GM19395 (cell line): ENCODE measurements around the gene GJD4.

ENCODE experiments used
- ATAC-seq: cut with Tn5 transposase; IDR thresholded peaks from one replicate; pipeline ENCODE4 v1.9.1; 2021; ENCODE audit warnings: mild to moderate bottlenecking, moderate library complexity; ENCODE audit not compliant: unreplicated experiment

GJD4 gene, protein sequence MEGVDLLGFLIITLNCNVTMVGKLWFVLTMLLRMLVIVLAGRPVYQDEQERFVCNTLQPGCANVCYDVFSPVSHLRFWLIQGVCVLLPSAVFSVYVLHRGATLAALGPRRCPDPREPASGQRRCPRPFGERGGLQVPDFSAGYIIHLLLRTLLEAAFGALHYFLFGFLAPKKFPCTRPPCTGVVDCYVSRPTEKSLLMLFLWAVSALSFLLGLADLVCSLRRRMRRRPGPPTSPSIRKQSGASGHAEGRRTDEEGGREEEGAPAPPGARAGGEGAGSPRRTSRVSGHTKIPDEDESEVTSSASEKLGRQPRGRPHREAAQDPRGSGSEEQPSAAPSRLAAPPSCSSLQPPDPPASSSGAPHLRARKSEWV

GRCh38 chr10:35605191-35605590 is at the start of gene GJD4:
Gene GJD4, plus strand, starts transcription at chr10:35605341. Its CDS starts 227 bp downstream, at chr10:35605568.
- no peak for ATAC-seq

- ATAC-seq = no peak
These were observed 48.9 kb upstream of the GJD4 start for GRCh38 chr10:35555962-35556930.

DNA sequence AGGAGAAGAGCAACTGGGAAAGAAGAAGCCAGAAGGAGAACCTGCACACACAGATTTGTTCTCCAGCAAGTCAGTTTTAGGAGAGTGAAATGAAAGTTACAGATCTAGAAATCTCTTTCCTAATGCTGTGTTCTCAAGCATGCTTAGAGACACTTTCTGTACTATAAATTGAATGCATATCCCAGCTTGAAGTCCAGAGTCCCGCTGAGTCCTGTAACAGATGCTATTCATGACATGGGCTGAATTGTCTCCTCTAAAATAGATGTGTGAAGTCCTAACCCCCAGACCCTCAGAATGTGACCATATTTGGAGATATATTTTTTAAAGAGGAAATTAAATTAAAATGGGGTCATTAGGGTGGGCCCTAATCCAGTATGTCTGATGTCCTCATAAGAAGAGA is 46.9 kb upstream of the GJD4 start:
- ATAC-seq = no peak

DNA sequence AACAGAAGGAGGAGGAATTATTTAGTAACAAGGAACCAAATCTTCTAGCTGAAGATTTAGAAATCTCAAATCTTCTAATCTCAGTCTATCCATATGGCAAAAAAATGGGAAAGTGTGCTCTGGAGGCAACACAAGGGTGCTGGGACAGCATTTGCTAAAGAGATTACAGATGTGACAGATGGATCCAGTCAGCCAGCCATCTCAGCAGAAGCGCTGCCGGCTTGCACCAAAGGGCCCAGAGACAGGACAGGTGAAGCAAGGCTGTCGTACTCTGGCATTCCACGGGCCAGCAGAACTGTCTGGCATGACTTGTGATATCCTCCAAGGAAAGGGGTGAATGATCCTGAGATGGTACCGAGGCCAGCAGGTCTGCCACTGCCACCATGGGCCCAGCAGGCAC is 45.7 kb upstream of the GJD4 start:
- no peak for ATAC-seq

DNA sequence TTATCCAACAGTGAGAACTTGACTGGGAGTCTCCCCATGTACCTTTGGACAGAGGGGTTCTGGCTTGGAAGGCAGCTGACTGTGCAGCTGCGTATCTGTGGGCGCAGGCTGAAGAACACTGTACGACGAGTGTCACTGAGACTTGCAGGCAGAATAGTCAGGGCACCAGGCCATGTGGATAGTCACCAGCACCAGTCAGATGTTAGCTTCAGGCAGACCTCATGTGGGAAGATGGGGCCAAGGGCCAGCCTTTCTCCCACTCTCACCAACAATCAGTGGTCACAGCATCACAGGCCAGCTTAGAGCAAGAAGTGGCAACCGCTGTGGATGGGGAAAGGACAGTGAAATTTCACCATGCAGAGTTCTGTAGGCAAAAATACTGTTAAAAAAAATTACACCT is 43.4 kb upstream of the GJD4 start:
- no peak for ATAC-seq

- no peak for ATAC-seq
These were observed 42.7 kb upstream of the GJD4 start for GRCh38 chr10:35562427-35562826.

GRCh38 chr10:35563261-35563891 is 41.8 kb upstream of the GJD4 start:
- ATAC-seq = peak; percentile 52

DNA sequence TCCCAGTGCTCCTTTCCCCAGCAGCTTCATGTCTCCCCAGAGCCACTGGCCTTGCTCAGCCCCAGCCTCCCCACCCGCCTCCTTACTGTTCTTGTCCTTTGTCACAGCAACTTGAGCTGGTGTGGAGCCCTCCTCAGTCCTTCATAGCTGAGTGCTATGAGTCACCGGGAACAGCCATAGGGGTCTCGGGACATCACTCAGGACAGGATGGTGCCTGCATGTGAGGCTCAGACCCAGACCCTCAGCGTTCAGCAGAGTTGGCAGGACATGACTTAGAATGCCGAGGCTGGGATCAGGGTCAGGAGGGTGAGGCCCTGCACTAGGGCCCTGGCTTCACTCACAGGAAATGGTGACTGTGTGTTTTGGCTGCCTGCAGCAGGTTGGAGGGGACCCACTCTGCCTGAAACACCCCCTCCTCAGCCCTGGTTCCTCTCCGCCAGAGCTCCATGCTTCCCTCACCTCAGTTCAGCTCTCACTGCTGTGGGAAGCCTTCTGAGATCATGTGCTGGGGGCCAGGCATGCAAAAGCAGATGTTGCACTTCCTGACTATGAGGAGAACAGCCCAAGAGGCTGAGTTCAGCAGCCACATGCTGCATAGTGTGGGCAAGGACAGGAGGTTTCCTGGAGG is 40.7 kb upstream of the GJD4 start:
- ATAC-seq = peak; percentile 82

- no peak for ATAC-seq
These were observed 39.5 kb upstream of the GJD4 start for GRCh38 chr10:35565602-35566081.

GRCh38 chr10:35567951-35568350 is 37.2 kb upstream of the GJD4 start:
- ATAC-seq = no peak

DNA sequence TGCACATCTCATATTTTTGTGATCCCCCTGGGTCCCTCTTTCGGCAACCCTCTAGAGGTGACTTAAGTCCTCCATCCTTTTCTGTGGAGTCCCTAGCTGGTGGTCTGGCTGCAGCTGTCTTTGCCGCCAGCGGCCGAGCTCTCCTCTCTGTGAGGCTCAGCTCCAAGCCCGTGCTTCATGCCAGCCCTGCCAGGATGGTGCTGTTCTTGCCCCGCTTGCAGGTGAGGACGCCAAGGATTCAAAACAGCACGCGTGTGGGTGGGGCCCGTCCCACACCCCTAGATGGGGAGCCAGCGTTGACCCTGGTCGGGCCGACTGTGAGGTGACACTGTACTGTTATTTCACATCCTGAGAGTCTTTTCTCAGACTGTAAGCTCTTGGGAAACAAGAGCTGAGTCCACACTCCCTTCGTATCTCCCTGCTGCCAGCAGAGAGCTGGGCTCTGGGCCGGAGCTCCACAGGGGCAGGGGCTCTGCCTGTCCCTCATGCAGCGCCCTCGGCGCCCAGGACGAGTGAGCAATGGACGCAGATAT is 36.6 kb upstream of the GJD4 start:
- ATAC-seq = no peak

DNA sequence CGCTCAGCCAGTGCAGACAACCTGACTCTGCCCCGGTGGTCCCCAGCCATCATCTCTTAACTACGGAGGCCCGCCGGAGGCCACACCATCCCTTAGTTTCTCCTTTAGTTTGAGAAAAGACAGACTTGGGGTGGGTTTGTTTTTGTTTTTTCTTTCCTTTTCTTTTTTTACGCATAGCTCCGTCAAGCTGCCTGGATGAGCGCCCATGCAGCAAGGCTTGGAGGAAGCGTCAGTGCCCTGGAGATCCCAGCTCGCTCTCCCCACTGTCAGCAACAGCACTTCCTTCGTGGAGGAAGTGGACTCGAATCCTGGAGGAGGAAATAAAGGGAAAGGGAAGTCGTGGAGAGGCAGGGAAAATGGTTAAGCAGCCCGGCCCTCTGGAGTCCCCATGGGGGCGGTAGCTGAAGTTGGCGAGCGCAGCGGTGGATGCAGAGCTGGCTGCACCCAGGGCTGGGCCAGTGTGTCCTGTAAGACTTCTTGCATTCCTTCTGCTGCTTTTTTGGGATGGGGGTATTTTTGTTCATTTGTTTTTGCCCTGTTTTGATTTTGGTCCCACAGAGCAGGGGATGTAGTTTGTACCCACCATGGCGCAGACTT is 35.9 kb upstream of the GJD4 start:
- no peak for ATAC-seq

DNA sequence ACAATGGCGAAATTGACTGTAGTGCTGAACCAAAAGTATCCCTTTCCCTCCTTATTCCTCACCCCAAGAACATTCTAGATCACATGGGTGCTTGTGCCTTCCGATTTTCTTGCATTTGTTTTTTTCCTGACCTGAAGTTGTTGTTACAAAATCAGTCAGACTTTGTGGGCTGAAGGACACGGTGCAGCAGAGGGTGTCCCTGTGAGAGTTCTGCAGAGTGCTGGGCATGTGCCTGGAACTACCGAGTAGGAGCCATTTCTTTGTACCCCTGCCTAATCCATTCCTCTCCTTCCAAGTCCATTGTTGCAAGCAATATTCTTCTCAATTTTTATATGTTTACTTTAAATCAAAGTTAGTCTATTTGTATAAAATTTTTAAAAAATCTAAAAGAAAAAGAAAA is 35.3 kb upstream of the GJD4 start:
- no peak for ATAC-seq

GRCh38 chr10:35570397-35570796 is 34.7 kb upstream of the GJD4 start:
- ATAC-seq = no peak

DNA sequence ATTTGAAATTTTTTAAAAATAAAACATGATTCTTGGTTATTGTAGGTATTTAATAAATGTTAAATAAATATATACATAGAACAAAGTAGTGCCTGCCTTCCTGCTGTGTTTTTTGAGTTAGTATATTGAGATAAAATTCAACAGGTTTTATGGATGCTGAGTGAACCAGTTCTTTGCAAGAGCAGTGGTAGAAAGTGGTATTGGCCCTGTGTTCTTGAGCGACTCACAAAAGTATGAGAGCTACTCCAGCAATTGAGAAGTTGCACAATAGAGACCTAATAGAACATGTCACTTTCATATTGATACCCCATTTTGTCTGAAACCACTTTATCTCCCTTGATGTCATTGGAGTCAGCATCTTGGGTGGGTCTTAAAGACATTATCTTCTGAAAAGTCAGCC is 32.6 kb upstream of the GJD4 start:
- no peak for ATAC-seq

- no peak for ATAC-seq
These were observed 31.3 kb upstream of the GJD4 start for GRCh38 chr10:35573796-35574195.

- no peak for ATAC-seq
These were observed 30.2 kb upstream of the GJD4 start for GRCh38 chr10:35574924-35575352.

DNA sequence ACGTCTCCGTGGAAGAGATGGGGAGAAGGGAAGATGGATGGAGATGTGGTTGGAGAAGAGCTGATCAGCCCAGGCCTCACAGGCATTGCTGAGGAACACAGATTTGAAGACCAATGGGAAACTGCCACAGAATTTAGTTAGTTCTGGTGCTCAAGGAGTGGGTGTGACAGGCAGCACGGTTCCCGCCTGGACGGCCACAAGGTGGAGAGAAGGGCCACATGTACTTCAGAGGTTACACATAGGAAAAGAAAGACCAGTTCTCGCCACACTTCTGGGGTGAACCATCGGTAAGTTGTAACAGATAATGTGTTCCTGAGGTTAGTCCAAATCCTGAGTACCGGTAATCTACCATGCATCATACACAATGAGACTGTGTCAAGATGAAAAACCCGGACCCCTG is 29.5 kb upstream of the GJD4 start:
- no peak for ATAC-seq

GRCh38 chr10:35576730-35577129 is 28.4 kb upstream of the GJD4 start:
- no peak for ATAC-seq
